Activated effector memory CD4-positive, alpha-beta T cell treated with anti-CD3 and anti-CD28 coated beads, Interleukin-2, amount 50 U/mL, for 16 hours (primary cell): ENCODE measurements around the gene SPIRE2.
"Not testable (repeated sequence)": the region's sequence is repeated elsewhere in the genome, so short reads cannot be mapped to it uniquely, and the experiment has no call there.

Experiments
- DNase-seq: peaks from one replicate; pipeline ENCODE4 v3.0.0-alpha.2; 2020

The SPIRE2 gene, protein sequence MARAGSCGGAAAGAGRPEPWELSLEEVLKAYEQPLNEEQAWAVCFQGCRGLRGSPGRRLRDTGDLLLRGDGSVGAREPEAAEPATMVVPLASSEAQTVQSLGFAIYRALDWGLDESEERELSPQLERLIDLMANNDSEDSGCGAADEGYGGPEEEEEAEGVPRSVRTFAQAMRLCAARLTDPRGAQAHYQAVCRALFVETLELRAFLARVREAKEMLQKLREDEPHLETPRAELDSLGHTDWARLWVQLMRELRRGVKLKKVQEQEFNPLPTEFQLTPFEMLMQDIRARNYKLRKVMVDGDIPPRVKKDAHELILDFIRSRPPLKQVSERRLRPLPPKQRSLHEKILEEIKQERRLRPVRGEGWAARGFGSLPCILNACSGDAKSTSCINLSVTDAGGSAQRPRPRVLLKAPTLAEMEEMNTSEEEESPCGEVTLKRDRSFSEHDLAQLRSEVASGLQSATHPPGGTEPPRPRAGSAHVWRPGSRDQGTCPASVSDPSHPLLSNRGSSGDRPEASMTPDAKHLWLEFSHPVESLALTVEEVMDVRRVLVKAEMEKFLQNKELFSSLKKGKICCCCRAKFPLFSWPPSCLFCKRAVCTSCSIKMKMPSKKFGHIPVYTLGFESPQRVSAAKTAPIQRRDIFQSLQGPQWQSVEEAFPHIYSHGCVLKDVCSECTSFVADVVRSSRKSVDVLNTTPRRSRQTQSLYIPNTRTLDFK

DNA sequence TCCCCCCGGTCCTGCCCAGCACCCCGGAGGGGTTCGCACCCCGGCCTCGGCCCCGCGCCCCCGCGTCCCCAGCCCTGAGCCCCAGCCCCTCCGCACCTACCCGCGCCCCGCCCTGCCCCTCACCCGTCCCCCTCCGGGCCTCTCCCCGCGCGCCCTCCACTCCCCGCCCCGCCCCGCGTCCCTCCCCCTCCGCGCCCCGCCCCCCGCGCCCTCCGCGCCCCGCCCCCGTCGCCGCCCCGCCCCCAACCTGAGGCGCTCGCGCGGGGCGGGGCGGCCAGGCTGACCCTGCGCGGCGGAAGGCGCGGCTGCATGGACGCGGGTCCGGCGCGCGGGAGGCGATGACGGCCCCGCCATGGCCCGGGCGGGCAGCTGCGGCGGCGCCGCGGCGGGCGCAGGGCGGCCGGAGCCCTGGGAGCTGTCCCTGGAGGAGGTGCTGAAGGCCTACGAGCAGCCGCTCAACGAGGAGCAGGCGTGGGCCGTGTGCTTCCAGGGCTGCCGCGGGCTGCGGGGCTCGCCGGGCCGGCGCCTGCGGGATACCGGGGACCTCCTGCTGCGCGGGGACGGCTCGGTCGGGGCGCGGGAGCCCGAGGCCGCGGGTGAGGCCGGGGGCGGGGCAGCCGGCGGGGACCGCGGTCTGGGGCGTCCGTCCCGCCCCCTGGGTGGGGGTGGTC, at the start of gene SPIRE2:
Gene SPIRE2, plus strand, starts transcription at position 277 of the 671 bp plus-strand sequence. Its CDS starts 76 bp downstream, at position 353.
- DNase-seq = peak; percentile 88

DNA sequence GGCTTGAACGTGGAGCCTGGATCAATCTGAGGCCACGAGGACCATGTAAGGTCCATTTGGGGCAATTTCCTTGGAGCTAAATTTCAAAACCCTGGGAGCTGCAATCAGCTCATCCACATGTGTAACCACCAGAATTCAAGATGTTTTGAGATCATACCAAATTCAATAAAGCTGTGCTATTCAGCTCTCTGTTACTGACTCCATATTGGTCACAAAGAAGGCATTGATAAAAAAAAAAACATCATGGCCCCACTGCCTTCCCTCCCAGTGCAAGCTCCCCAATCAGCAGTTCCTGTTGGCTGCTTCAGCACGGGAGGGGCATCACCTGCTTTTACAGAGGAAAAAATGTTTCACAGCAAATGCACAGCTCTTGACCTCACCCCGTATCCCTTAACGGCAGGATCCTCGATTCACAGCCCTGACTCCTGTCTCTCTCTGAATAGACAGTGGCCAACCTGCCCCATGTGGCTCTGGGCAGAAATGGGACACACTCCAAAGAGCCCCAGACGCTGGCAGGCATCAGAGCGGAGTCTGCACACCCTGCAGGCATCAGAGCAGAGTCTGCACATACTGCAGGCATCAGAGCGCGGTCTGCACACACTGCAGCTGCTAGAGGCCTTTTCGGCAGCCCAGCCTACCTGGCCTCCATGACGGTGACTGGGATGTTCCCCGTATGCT, 48.9 kb upstream of the SPIRE2 start:
- no peak for DNase-seq

DNA sequence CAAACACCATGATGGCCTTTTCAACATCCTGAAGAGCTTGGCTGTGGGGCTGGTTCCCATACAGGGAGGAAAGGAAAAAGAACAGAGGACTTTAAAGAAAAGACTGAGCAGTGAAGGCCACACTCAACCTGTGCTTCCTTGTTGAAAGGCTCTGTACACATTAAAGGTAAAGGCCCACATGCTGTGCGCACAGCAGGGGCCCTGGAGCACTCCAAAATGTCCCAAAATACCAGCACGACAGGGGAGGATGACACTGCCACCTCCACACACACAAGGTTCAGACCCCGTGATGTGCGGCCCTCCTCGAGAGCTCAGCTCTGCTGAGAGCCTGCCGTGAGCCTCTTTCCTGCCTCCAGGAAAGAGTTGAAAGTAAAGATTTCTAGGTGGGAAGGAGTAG, 48.4 kb upstream of the SPIRE2 start:
- no peak for DNase-seq

GRCh38 chr16:89782489-89782888, 45.8 kb upstream of the SPIRE2 start:
- DNase-seq = no peak

GRCh38 chr16:89783952-89784351, 44.3 kb upstream of the SPIRE2 start:
- DNase-seq = not testable (repeated sequence)

DNA sequence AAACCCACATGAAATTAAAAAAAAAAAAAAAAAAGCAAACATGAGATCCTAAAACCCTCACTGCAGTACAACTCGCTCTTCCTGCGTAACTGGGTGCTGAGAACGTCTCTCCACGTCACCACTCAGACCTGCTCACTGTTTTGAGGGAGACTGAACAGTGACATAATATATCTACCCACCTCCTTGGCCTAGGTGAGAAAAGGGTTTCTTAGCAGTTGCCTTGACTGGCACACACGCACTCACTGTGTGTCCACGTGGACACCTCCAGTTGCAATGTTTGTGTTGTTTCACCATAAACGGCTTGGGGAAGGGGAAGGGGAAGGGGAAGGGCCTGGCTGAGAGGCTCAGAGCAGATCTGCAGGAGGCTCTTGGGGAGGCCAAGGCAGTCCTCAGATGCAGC, 43.9 kb upstream of the SPIRE2 start:
- DNase-seq = no peak

DNA sequence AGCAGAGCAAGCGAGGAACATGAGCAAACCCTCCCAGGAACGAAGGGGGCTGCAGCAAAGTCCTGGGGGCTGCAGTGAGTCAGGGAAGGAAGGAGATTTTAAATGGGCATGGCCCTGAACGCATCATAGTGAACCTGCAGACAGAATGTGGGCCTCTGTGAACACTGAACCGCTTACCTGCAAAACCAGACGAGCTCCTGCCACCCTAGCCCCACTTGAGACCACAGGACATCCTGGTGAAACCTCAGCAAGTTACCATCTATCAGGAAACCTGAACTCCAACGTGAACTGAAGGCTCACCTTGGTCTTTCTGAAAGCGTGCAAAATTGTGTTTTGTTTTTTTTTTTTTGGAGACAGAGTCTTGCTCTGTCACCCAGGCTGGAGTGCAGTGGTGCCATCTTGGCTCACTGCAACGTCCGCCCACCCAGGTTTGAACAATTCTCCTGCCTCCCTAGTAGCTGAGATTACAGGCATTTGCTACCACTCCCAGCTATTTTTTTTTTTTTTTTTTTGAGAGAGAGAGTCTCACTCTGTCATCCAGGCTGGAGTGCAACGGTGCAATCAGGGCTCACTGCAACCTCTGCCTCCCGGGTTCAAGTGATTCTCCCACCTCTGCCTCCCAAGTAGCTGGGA, 42.6 kb upstream of the SPIRE2 start:
- DNase-seq = no peak

DNA sequence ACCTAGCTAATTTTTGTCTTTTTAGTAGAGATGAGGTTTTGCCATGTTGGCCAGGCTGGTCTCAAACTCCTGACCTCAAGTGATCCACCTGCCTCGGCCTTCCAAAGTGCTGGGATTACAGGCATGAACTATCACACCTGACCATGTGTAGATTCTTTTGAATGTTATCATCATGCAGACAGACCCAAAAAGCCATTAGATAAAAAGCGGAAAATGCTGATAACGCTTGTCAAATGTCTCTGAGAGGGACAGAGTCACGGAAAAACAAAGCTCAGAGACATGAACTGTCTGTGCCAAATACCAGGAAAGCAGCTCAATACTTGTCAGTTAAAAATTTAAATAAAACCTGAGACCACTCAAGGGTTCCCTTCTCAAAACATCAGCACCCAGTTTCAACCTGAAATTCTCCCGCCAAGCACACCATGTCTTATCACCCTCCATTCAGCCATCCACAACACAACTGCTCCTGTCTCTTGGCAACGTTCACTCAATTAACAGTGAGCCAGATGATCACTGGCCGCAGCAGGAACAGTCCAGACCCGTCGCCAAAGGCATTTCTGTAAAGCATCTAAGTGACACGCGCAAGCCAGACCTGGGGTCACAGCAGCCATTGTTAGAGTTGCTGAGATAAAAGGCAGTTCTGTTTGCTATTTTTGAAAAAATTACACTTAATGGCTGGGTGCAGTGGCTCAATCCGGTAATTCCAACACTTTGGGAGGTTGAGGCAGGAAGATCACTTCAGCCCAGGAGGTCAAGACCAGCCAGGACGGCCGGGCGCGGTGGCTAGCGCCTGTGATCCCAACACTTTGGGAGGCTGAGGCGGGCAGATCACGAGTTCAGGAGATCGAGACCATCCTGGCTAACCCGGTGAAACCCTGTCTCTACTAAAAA, 41.6 kb upstream of the SPIRE2 start:
- no peak for DNase-seq

DNA sequence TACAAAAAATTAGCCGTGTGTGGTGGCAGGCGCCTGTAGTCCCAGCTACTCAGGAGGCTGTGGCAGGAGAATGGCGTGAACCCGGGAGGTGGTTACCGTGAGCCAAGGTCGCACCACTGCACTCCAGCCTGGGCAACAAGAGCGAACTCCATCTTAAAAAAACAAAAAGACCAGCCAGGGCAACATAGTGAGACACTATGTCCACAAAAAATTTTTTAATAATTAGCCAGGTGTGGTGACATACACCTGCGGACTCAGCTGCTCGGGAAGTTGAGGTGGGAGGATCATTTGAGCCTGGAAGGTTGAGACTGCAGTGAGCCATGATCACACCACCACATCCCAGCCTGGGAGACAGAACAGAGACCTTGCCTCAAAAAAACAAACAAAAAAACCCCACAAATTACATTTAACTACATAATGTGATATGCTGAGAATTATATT, 40.9 kb upstream of the SPIRE2 start:
- DNase-seq = no peak

- DNase-seq = no peak
These were observed 36.8 kb upstream of the SPIRE2 start for GRCh38 chr16:89791278-89791995.

DNA sequence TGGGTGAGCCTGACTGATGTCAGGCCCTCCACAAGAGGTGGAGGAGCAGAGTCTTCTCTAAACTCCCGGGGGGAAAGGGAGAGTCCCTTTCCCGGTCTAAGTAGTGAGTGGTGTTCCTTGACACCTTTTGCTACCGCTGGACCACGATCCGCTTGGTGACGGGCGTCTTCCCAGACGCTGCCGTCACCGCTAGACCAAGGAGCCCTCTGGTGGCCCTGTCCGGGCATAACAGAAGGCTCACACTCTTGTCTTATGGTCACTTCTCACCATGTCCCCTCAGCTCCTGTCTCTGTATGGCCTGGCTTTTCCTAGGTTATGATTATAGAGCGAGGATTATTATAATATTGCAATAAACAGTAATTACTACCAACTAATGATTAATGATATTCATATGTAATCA, 35.2 kb upstream of the SPIRE2 start:
- DNase-seq = peak; percentile 86

- no peak for DNase-seq
These were observed 34.3 kb upstream of the SPIRE2 start for GRCh38 chr16:89793955-89794354.

DNA sequence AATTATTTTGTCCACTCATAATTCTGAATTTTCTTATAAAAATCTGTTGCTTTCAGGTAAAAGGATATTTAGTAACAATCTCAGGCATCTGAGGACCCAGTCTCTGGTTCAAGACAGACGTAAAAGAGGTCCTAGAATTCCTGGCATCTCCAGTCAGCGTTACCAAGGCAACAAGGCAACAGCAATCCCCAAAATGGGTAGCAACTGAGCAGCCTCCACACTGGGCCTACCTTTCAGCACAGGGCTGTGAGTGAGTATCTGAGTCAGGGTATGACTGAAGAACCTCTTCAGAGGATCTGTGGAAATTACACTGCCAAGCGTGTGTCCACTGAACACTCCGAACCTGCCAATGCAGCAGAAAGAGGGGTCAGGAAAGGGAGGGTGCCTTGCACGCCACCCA, 32.6 kb upstream of the SPIRE2 start:
- no peak for DNase-seq

DNA sequence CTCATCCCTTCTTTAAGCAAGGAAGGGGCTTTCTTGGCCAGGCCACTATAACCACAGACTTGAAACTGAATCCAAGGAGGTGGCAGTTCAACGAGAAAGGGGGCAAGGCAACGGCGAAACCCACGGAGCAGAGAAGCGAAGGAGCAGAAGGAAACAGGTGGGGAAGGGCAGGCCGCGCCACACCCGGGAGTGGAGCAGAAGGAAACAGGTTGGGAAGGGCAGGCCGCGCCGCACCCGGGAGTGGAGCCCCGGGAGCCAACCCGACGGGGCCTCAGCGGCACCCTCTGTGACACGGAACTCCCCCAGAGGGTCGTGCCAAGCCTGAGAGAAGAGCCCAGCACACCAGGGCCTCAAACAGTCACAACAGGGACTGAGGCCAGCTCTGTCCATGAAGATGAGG, 32.2 kb upstream of the SPIRE2 start:
- no peak for DNase-seq

- no peak for DNase-seq
These were observed 30.1 kb upstream of the SPIRE2 start for GRCh38 chr16:89798126-89798525.

GRCh38 chr16:89798832-89799370, 29.4 kb upstream of the SPIRE2 start:
- DNase-seq = no peak

DNA sequence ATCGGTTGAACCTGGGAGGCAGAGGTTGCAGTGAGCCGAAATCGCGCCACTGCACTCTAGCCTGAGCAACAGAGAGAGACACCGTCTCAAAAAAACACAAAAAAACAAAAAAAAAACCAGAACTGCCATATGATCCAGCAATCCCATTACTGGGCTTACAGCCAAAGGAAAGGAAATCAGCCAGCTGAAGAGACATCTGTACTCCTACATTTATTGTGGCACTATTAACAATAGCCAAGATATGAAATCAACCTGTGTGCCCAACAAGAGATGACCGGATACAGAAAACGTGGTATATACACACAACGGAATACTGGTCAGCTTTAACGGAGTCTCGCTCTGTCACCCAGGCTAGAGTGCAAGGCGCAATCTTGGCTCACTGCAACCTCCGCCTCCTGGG, 26.5 kb upstream of the SPIRE2 start:
- no peak for DNase-seq

GRCh38 chr16:89805136-89805905, 23.0 kb upstream of the SPIRE2 start:
- no peak for DNase-seq

DNA sequence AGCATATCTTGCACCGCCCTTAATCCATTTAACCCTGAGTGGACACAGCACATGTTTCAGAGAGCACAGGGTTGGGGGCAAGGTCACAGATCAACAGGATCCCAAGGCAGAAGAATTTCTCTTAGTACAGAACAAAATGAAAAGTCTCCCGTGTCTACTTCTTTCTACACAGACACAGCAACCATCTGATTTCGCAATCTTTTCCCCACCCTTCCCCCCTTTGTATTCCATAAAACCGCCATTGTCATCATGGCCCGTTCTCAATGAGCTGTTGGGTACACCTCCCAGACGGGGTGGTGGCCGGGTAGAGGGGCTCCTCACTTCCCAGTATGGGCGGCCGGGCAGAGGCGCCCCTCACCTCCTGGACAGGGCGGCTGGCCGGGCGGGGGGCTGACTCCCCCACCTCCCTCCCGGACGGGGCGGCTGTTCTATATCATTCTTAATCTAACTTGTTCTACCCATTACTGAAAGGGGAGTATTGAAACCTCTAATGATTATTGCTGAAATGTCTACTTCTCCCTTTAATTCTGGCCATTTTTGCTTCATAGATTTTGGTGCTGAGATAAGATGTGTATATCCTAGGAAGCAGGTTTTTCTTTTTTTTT, 21.6 kb upstream of the SPIRE2 start:
- not testable (repeated sequence) for DNase-seq
